ENCODE data around the gene DCLK1.

DCLK1 gene

DNA sequence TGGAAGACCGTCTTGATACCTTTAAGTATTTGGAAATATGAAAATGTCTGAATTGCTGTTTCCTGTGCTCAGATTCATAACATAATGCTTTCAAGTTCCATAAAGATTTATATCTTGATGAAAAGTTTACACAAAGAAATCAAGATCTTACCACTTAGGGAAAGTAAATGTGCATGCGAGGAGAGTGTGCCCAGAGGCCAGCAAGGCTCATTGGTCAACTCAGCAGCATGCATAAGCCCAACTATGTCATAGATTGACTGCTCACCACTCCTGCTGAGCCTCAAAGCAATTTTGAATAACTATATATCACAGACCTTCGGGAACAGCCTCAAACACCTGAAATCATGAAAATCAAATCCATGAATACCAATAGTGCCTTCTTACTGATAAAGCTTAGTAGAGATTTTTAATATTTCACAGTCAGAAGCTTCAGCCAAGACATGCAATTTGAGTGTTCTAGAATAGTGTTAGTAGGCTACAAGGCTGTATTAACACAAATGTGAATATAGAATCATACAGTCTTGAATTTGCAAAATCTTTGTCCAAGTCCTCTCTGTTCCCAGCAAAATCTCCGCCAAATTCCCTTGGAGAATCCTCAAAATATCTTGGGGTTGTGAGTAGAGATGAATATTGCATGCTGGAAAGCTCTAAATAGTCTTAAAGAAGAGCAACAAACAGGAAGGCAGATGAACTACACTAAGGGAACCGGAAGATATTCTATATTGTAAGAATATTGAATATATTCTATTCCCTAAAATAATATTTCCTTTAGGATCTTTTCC, 124.1 kb downstream of the DCLK1 start:
- no peak for DNase-seq (ENCODE audit: low spot score in 2 of 2)
- no peak overlapping the region for H3K27ac Mint-ChIP-seq (ENCODE audit: low read depth)
- H3K9me3 Mint-ChIP-seq, result no peaks in the 10 kb centered on the region
- H3K36me3 Mint-ChIP-seq (ENCODE audit: insufficient read depth), result no peaks in the 10 kb centered on the region
- H3K4me1 Mint-ChIP-seq, result no peaks in the 10 kb centered on the region
- H3K4me3 Mint-ChIP-seq, result no peak overlapping the region
- no peaks in the 10 kb centered on the region for H3K27me3 Mint-ChIP-seq
- no peak for ATAC-seq (replicated peaks; ENCODE audit: extremely low read depth, poor library complexity, severe bottlenecking)

DNA sequence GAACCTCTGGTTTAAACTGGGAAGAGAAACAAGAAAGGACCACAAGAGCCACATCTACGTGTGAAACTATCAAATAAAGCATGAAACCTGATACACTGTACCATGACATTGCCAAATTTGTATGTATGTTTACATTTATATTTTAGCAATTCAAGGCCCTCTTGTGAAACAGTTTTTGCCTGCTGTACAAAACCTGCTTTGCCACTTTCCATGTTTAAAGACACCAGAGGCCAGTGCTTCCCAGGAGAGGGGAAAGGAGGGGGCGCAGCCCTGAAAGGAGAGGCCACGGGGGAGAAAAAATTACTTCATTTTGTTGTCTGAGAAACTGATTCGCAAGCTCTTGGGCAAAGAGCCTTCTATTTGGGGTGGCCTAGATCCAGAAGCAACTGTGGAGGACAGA, 124.8 kb downstream of the DCLK1 start:
- ATAC-seq (replicated peaks; ENCODE audit: extremely low read depth, poor library complexity, severe bottlenecking), result no peak
- no peak overlapping the region for H3K27ac Mint-ChIP-seq (ENCODE audit: low read depth)

DNA sequence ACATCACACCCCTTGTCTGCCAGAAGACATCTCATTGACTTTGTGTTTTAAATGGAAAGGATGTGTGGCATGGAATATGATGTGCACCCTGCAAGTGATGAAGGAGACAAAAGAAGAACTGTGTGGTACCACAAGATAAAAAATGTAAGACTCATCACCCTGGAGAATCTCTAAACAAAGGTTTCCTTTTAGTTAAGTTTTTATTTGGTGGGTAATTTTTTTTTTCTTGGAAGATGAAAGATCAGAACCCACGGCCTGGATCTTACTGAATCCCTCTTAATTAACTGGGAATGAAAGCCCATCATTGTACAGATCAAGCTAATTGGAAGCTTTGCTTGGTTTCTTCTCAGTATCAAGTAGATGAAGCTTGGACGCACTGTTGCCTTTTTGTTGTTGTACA, 129.6 kb downstream of the DCLK1 start:
- no peak for ATAC-seq (replicated peaks; ENCODE audit: extremely low read depth, poor library complexity, severe bottlenecking)
- no peak overlapping the region for H3K27ac Mint-ChIP-seq (ENCODE audit: low read depth)
- no peaks in the 10 kb centered on the region for H3K36me3 Mint-ChIP-seq (ENCODE audit: insufficient read depth)
- H3K9me3 Mint-ChIP-seq, result peaks cover 17% of the 10 kb centered on the region
- no peaks in the 10 kb centered on the region for H3K4me1 Mint-ChIP-seq
- no peak for DNase-seq (ENCODE audit: low spot score in 2 of 2)
- no peak overlapping the region for H3K4me3 Mint-ChIP-seq
- H3K27me3 Mint-ChIP-seq, result no peaks in the 10 kb centered on the region

More for the DNA sequence above, 124.8 kb downstream of the DCLK1 start:
- DNase-seq (ENCODE audit: low spot score in 2 of 2), result no peak
- no peak overlapping the region for H3K4me3 Mint-ChIP-seq
- H3K4me1 Mint-ChIP-seq, result no peaks in the 10 kb centered on the region
- no peaks in the 10 kb centered on the region for H3K27me3 Mint-ChIP-seq
- no peaks in the 10 kb centered on the region for H3K36me3 Mint-ChIP-seq (ENCODE audit: insufficient read depth)
- H3K9me3 Mint-ChIP-seq, result no peaks in the 10 kb centered on the region

DNA sequence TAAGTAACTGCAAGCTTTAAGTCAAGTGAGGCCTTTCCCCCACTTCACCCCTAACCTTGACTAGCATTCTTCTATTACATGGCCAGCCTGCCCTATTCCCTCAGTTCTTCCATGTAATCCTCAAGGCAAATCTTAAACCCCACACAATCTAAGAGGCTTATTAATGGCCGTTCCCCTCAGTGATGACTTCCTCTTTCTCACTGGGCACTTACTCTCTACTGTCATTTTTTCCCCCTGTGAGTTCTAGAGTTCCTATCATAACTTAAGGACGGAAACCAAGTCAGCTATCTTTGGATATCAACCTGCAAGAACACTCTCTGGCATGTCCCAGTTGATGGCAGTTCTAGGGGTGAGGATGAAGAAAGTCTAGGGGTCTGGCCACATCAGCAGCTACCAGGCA, 131.2 kb downstream of the DCLK1 start:
- Mint-ChIP-seq H3K36me3 (ENCODE audit: insufficient read depth) (no peaks in the 10 kb centered on the region), H3K4me1 (no peaks in the 10 kb centered on the region), H3K4me3 (no peak overlapping the region), H3K9me3 (peaks cover 17% of the 10 kb centered on the region), H3K27ac (ENCODE audit: low read depth) (no peak overlapping the region), H3K27me3 (no peaks in the 10 kb centered on the region)
- no peak for DNase-seq (ENCODE audit: low spot score in 2 of 2)
- no peak for ATAC-seq (replicated peaks; ENCODE audit: extremely low read depth, poor library complexity, severe bottlenecking)

DNA sequence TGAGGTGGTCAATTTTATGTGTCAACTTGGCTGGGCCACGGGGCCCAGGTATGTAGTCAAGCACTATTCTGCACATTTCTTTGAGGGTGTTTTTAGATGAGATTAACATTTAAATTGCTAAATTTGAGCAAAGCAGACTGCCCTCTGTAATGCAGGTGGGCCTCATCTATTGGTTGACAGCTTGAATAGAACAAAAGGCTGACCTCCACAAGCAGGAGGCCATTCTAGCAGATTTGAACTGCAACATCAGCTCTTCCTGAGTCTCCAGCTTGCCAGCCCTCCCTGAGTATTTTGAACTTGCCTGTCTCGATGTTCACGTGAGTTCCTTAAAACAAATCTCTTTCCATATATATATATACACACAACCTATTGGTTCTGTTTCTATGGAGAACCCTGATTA, 134.8 kb downstream of the DCLK1 start:
- Mint-ChIP-seq H3K36me3 (ENCODE audit: insufficient read depth) (no peaks in the 10 kb centered on the region), H3K27ac (ENCODE audit: low read depth) (no peak overlapping the region), H3K9me3 (peaks cover 24% of the 10 kb centered on the region), H3K4me1 (no peaks in the 10 kb centered on the region), H3K27me3 (no peaks in the 10 kb centered on the region), H3K4me3 (no peak overlapping the region)
- ATAC-seq (replicated peaks; ENCODE audit: extremely low read depth, poor library complexity, severe bottlenecking) (no peak), DNase-seq (ENCODE audit: low spot score in 2 of 2) (no peak)

DNA sequence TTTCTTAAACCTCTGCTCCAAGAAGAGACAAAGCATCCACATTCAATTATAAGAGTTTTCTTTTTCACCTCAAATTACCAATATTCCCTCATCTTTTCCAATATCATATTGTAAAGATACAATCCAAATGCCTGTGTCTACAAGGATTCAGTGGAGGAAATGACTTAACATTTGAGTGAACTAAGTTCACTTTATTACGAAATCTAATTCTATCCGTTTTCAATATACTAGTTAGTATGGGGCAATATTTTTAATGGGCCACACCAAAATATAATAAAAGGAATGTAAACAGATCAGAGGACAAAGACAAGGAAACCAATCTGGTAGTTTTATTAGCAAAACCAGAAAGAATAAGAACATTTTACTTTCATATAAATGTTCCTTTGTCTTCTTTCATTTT, 136.0 kb downstream of the DCLK1 start:
- Mint-ChIP-seq H3K36me3 (ENCODE audit: insufficient read depth) (no peaks in the 10 kb centered on the region), H3K4me3 (no peak overlapping the region), H3K27ac (ENCODE audit: low read depth) (no peak overlapping the region), H3K4me1 (no peaks in the 10 kb centered on the region), H3K9me3 (peaks cover 22% of the 10 kb centered on the region), H3K27me3 (no peaks in the 10 kb centered on the region)
- ATAC-seq (replicated peaks; ENCODE audit: extremely low read depth, poor library complexity, severe bottlenecking) (no peak), DNase-seq (ENCODE audit: low spot score in 2 of 2) (no peak)

DNA sequence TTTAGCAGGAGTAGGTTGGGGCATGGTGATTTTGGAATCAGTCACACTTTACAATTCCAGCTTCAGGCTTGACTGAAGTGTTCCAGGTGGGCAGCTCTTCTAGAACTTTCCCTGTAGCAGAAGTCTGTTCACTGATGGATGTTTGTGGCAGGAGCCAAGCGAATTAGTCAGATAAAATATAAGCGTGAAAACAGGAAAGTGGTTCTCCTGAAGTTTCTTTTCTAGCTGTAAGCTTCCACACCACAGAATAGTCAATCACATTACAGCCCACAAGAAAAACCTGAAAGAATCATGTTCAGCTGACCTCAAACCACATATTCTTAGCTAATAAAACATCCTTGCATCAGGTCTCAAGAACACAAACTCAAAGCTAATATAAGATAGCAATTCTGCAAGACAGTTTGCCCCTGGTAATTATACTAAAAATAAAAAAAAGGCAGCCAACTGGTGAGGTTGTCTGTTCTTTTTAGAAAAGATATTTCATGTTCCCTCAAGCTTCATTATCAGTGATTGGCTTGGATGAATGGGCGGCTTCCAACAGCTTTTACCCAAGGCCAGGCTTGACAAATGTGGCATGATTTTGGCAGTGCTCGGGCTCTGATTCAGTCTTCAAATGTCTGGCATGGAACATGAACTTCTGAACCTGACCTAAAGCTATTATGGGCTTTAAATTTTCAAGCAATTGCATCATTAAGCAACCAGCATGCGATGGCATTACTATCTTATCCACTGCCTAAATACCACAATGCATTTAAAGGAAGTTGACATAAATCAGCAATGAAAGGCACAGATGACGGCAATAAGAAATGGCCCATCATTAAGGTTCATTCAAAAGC, 136.8 kb downstream of the DCLK1 start:
- Mint-ChIP-seq H3K27me3 (no peaks in the 10 kb centered on the region), H3K4me1 (no peaks in the 10 kb centered on the region), H3K27ac (ENCODE audit: low read depth) (no peak overlapping the region), H3K4me3 (no peak overlapping the region), H3K36me3 (ENCODE audit: insufficient read depth) (no peaks in the 10 kb centered on the region), H3K9me3 (peaks cover 15% of the 10 kb centered on the region)
- ATAC-seq (replicated peaks; ENCODE audit: extremely low read depth, poor library complexity, severe bottlenecking) (no peak), DNase-seq (ENCODE audit: low spot score in 2 of 2) (no peak)

DNA sequence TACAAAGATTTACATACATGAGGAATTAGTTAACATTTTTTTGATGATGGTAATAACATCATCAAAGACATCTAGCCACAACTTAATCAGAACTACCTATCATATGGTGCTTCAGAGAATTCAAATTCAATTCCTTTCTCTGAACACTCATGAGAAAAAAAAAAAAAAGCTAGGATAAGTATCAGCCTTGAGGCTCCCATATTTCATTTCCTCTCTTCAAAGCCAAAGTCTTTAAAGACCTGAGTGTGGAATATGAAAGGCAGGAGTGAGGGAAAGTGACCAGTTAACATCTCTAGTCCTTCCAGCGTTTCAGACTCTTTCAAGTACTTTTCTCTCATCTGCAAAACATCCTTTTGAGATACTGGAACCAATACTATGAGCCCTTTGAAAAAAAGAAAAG, 137.5 kb downstream of the DCLK1 start:
- ATAC-seq (replicated peaks; ENCODE audit: extremely low read depth, poor library complexity, severe bottlenecking), result no peak
- H3K4me1 Mint-ChIP-seq, result no peaks in the 10 kb centered on the region
- H3K27me3 Mint-ChIP-seq, result no peaks in the 10 kb centered on the region
- H3K27ac Mint-ChIP-seq (ENCODE audit: low read depth), result no peak overlapping the region
- H3K36me3 Mint-ChIP-seq (ENCODE audit: insufficient read depth), result no peaks in the 10 kb centered on the region
- H3K9me3 Mint-ChIP-seq, result peaks cover 12% of the 10 kb centered on the region
- H3K4me3 Mint-ChIP-seq, result no peak overlapping the region
- DNase-seq (ENCODE audit: low spot score in 2 of 2), result no peak

DNA sequence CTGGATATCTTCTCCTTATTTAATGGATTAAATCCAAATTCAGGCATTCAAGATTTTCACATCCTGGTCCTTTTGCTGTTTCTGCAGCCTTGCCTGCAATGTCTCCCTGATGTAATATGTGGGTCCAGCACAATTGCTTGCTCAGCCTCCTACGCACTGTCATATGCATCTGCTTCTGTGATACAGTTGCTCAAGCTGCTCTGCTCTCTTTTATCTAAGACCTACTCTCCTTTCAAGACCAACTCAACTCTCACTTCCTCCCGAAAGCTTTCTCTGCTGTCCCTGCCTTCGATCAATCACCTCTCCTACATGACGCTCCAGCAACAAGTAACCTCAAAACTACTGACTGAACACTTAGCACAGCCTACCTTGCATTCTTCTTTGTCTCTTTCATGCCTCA, 138.2 kb downstream of the DCLK1 start:
- Mint-ChIP-seq H3K27me3 (no peaks in the 10 kb centered on the region), H3K27ac (ENCODE audit: low read depth) (no peak overlapping the region), H3K4me3 (no peak overlapping the region), H3K4me1 (no peaks in the 10 kb centered on the region), H3K9me3 (peaks cover 7% of the 10 kb centered on the region), H3K36me3 (ENCODE audit: insufficient read depth) (no peaks in the 10 kb centered on the region)
- no peak for DNase-seq (ENCODE audit: low spot score in 2 of 2)
- ATAC-seq (replicated peaks; ENCODE audit: extremely low read depth, poor library complexity, severe bottlenecking), result no peak

DNA sequence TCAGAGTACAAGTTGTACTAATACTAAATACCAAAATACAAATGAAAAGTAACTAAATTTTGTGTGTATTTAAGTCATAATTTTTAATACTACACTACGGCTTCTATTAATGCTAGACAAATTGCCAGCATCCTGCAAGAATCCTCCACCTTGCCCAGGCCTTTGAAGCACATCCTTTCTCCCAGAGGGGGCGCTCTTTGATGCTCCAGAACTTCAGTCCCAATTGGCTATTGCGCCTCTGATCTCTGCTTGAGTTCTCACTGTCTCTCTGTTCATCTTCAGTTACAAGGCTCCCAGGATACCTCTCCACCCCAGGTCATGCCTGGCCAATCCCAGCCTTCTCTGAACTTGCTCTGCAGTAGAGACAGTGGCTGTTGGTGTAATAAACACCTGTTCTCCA, 141.0 kb downstream of the DCLK1 start:
- Mint-ChIP-seq H3K4me1 (no peaks in the 10 kb centered on the region), H3K36me3 (ENCODE audit: insufficient read depth) (no peaks in the 10 kb centered on the region), H3K4me3 (no peak overlapping the region), H3K27me3 (no peaks in the 10 kb centered on the region), H3K9me3 (peaks cover 7% of the 10 kb centered on the region), H3K27ac (ENCODE audit: low read depth) (no peak overlapping the region)
- ATAC-seq (replicated peaks; ENCODE audit: extremely low read depth, poor library complexity, severe bottlenecking), result no peak
- no peak for DNase-seq (ENCODE audit: low spot score in 2 of 2)

DNA sequence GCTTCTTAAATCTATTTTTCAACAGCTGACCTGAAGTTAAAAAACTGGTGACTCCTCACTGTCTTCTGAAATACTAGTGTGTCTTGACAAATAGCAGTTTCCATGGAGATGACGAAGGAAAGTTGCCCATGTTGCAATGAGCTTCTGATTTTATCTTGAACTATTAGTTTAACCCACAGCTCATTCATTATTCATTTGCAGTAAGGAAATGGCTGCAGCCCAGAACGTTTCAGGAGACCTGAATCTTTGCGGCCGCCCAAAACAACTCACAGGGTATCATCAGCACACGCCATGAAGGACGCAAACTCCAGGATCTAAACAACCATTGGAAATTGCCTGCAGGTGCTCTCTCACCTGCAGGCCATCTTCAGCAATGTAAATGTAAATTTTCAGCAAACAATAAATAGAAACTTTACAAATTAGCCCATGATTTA, 142.5 kb downstream of the DCLK1 start:
- no peak for DNase-seq (ENCODE audit: low spot score in 2 of 2)
- no peak for ATAC-seq (replicated peaks; ENCODE audit: extremely low read depth, poor library complexity, severe bottlenecking)
- H3K4me3 Mint-ChIP-seq, result no peak overlapping the region
- H3K4me1 Mint-ChIP-seq, result no peaks in the 10 kb centered on the region
- peaks cover 7% of the 10 kb centered on the region for H3K9me3 Mint-ChIP-seq
- no peaks in the 10 kb centered on the region for H3K27me3 Mint-ChIP-seq
- no peaks in the 10 kb centered on the region for H3K36me3 Mint-ChIP-seq (ENCODE audit: insufficient read depth)
- H3K27ac Mint-ChIP-seq (ENCODE audit: low read depth), result no peak overlapping the region

DNA sequence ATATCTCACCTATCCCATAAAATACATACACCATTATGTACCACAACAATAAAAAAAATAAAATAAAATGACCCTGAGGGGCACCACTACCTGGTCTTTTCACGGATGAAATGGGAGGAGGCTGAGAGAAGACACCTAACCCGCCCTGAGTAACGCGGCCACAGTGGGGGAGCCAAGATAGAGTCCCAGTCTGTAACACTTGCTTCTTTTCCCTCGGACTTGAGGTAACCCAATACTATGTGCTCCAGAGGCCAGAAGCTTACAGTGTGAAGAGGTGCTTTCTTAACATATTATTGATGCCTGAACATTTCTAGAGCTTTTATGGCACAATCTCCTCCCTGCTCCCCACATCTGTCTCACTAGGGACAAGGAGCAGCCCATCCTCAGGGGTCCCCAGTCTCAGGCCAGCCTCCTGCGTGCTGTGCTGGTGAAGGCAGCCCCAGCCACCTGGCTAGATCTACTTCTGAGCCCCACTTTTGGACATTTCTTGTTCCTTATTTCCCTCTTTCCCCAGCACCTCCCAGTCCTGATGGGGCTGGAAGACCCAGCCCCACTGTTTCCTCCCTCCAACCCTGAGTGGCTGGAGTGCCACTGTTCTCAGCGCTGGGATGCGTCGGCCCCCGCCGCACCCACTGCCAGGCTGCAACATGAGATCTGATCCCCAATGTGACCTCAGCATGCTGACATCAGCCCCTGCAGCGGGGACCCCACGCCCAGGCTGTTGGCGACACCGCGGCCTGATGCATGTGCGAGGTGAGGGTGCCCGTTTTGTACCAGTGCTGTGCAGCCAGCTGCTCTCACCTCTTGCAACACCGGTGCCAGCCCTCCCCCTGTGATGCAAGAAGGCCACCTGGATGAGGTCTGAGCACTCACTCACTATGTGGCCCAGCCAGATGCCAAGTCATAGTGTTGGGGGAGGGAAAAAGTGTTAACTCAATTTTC, 143.3 kb downstream of the DCLK1 start:
- Mint-ChIP-seq H3K4me3 (no peak overlapping the region), H3K36me3 (ENCODE audit: insufficient read depth) (no peaks in the 10 kb centered on the region), H3K9me3 (peaks cover 2% of the 10 kb centered on the region), H3K27ac (ENCODE audit: low read depth) (no peak overlapping the region), H3K4me1 (no peaks in the 10 kb centered on the region), H3K27me3 (no peaks in the 10 kb centered on the region)
- no peak for ATAC-seq (replicated peaks; ENCODE audit: extremely low read depth, poor library complexity, severe bottlenecking)
- no peak for DNase-seq (ENCODE audit: low spot score in 2 of 2)

Measured in central memory CD8-positive, alpha-beta T cell (primary cell).